HG02973 (cell line): ENCODE measurements around the gene ITGB2.

ENCODE experiments used
- ATAC-seq: cut with Tn5 transposase; IDR thresholded peaks from one replicate; pipeline ENCODE4 v1.9.1; 2021; ENCODE audit warnings: moderate library complexity; ENCODE audit not compliant: unreplicated experiment

Gene ITGB2

GRCh38 chr21:44898851-44899767 is 21.6 kb downstream of the ITGB2 start:
- ATAC-seq = no peak

GRCh38 chr21:44898011-44898488 is 22.6 kb downstream of the ITGB2 start:
- no peak for ATAC-seq

- no peak for ATAC-seq
Measured at GRCh38 chr21:44897326-44898010, 23.2 kb downstream of the ITGB2 start.

- no peak for ATAC-seq
Measured at GRCh38 chr21:44896561-44897286, 24.0 kb downstream of the ITGB2 start.

- ATAC-seq = no peak
Measured at GRCh38 chr21:44895859-44896258, 24.8 kb downstream of the ITGB2 start.

GRCh38 chr21:44894687-44895302 is 25.9 kb downstream of the ITGB2 start:
- ATAC-seq = no peak

GRCh38 chr21:44893948-44894656 is 26.6 kb downstream of the ITGB2 start:
- ATAC-seq = no peak

GRCh38 chr21:44893278-44893556 is 27.5 kb downstream of the ITGB2 start:
- no peak for ATAC-seq

GRCh38 chr21:44892536-44893277 is 28.0 kb downstream of the ITGB2 start:
- no peak for ATAC-seq

- ATAC-seq = no peak
Measured at GRCh38 chr21:44892095-44892494, 28.6 kb downstream of the ITGB2 start.

GRCh38 chr21:44891631-44892031 is 29.1 kb downstream of the ITGB2 start:
- ATAC-seq = no peak

- ATAC-seq = no peak
Measured at GRCh38 chr21:44890961-44891541, 29.6 kb downstream of the ITGB2 start.

- ATAC-seq = no peak
Measured at GRCh38 chr21:44890338-44890931, 30.3 kb downstream of the ITGB2 start.

- ATAC-seq = no peak
Measured at GRCh38 chr21:44889625-44890337, 30.9 kb downstream of the ITGB2 start.

GRCh38 chr21:44888581-44889550 is 31.8 kb downstream of the ITGB2 start:
- ATAC-seq = no peak

- ATAC-seq = no peak
Measured at GRCh38 chr21:44887807-44888580, 32.7 kb downstream of the ITGB2 start.
